ENCODE results near the gene ABI3BP. TPM values are rescaled to one million over a fixed set of nuclear protein-coding genes. Genes with fewer than 3 reads are reported as not detected.
"Not testable (repeated sequence)": the region's sequence is repeated elsewhere in the genome, so short reads cannot be mapped to it uniquely, and the experiment has no call there.

ABI3BP gene
- 43.0 TPM for total RNA-seq

- DNase-seq (ENCODE audit: low spot score), result peak; percentile 58
Observed at GRCh38 chr3:100993309-100993708, at the start of gene ABI3BP. TSS of gene ABI3BP (minus strand) at chr3:100993421. CDS start at chr3:100993384, 37 bp downstream.

GRCh38 chr3:101039285-101039684, 46.1 kb upstream of the ABI3BP start:
- no peak for DNase-seq (ENCODE audit: low spot score)

- no peak for DNase-seq (ENCODE audit: low spot score)
Observed at GRCh38 chr3:101038880-101039279, 45.7 kb upstream of the ABI3BP start.

- DNase-seq (ENCODE audit: low spot score), result no peak
Observed at GRCh38 chr3:101038393-101038792, 45.2 kb upstream of the ABI3BP start.

- no peak for DNase-seq (ENCODE audit: low spot score)
Observed at GRCh38 chr3:101037613-101038012, 44.4 kb upstream of the ABI3BP start.

GRCh38 chr3:101036676-101037075, 43.5 kb upstream of the ABI3BP start:
- DNase-seq (ENCODE audit: low spot score), result no peak

GRCh38 chr3:101036213-101036618, 43.0 kb upstream of the ABI3BP start:
- peak; percentile 48 for DNase-seq (ENCODE audit: low spot score)

GRCh38 chr3:101027286-101027685, 34.1 kb upstream of the ABI3BP start:
- no peak for DNase-seq (ENCODE audit: low spot score)

- DNase-seq (ENCODE audit: low spot score), result no peak
Observed at GRCh38 chr3:101026881-101027280, 33.7 kb upstream of the ABI3BP start.

- no peak for DNase-seq (ENCODE audit: low spot score)
Observed at GRCh38 chr3:101026244-101026643, 33.0 kb upstream of the ABI3BP start.

GRCh38 chr3:101020351-101021015, 27.3 kb upstream of the ABI3BP start:
- DNase-seq (ENCODE audit: low spot score), result no peak

GRCh38 chr3:101017017-101017416, 23.8 kb upstream of the ABI3BP start:
- no peak for DNase-seq (ENCODE audit: low spot score)

- not testable (repeated sequence) for DNase-seq (ENCODE audit: low spot score)
Observed at GRCh38 chr3:101012312-101012711, 19.1 kb upstream of the ABI3BP start.

- no peak for DNase-seq (ENCODE audit: low spot score)
Observed at GRCh38 chr3:101011136-101011535, 17.9 kb upstream of the ABI3BP start.

GRCh38 chr3:101010296-101010695, 17.1 kb upstream of the ABI3BP start:
- no peak for DNase-seq (ENCODE audit: low spot score)

GRCh38 chr3:101009386-101009785, 16.2 kb upstream of the ABI3BP start:
- no peak for DNase-seq (ENCODE audit: low spot score)

- no peak for DNase-seq (ENCODE audit: low spot score)
Observed at GRCh38 chr3:100999160-100999559, 5.9 kb upstream of the ABI3BP start.

- DNase-seq (ENCODE audit: low spot score), result no peak
Observed at GRCh38 chr3:100994809-100995208, 1.6 kb upstream of the ABI3BP start.

- no peak for DNase-seq (ENCODE audit: low spot score)
Observed at GRCh38 chr3:100994187-100994586, 966 bp upstream of the ABI3BP start.

GRCh38 chr3:100992231-100993012, 799 bp downstream of the ABI3BP start:
- DNase-seq (ENCODE audit: low spot score), result no peak

GRCh38 chr3:100988080-100988479, 5.1 kb downstream of the ABI3BP start:
- DNase-seq (ENCODE audit: low spot score), result no peak

GRCh38 chr3:100984308-100984707, 8.9 kb downstream of the ABI3BP start:
- DNase-seq (ENCODE audit: low spot score), result no peak

- DNase-seq (ENCODE audit: low spot score), result peak; percentile 68
Observed at GRCh38 chr3:100982710-100983109, 10.5 kb downstream of the ABI3BP start.

Measured in ureter (tissue), 1 donor.